T follicular helper cell (primary cell): ENCODE data around the gene ADGRE1.

Experiments
- DNase-seq: peaks from one replicate; pipeline ENCODE4 v3.0.0-alpha.2; 2020; ENCODE audit warnings: low read depth

Gene ADGRE1

GRCh38 chr19:6875218-6875617, 12.2 kb upstream of the ADGRE1 start:
- no peak for DNase-seq

GRCh38 chr19:6876748-6877147, 10.6 kb upstream of the ADGRE1 start:
- DNase-seq: no peak

GRCh38 chr19:6877766-6878165, 9.6 kb upstream of the ADGRE1 start:
- DNase-seq: no peak

GRCh38 chr19:6886277-6886897, 992 bp upstream of the ADGRE1 start:
- no peak for DNase-seq

- DNase-seq: no peak
Observed at GRCh38 chr19:6888967-6889366, 1.6 kb downstream of the ADGRE1 start.

- no peak for DNase-seq
Observed at GRCh38 chr19:6890401-6890913, 3.1 kb downstream of the ADGRE1 start.

GRCh38 chr19:6890938-6891337, 3.6 kb downstream of the ADGRE1 start:
- no peak for DNase-seq

GRCh38 chr19:6891761-6892385, 4.5 kb downstream of the ADGRE1 start:
- no peak for DNase-seq

- DNase-seq: no peak
Observed at GRCh38 chr19:6894313-6894712, 6.9 kb downstream of the ADGRE1 start.

- no peak for DNase-seq
Observed at GRCh38 chr19:6903446-6903845, 16.1 kb downstream of the ADGRE1 start.

- no peak for DNase-seq
Observed at GRCh38 chr19:6906559-6907060, 19.2 kb downstream of the ADGRE1 start.

GRCh38 chr19:6911523-6911922, 24.1 kb downstream of the ADGRE1 start:
- DNase-seq: no peak

- DNase-seq: no peak
Observed at GRCh38 chr19:6914321-6914720, 26.9 kb downstream of the ADGRE1 start.

GRCh38 chr19:6916952-6917351, 29.6 kb downstream of the ADGRE1 start:
- DNase-seq: no peak

GRCh38 chr19:6925386-6925785, 38.0 kb downstream of the ADGRE1 start:
- no peak for DNase-seq

- no peak for DNase-seq
Observed at GRCh38 chr19:6925801-6926751, 38.7 kb downstream of the ADGRE1 start.

GRCh38 chr19:6930190-6930589, 42.8 kb downstream of the ADGRE1 start:
- no peak for DNase-seq

- DNase-seq: no peak
Observed at GRCh38 chr19:6935069-6935468, 47.7 kb downstream of the ADGRE1 start.

GRCh38 chr19:6935618-6936017, 48.2 kb downstream of the ADGRE1 start:
- DNase-seq: no peak

- no peak for DNase-seq
Observed at GRCh38 chr19:6945733-6946132, 58.4 kb downstream of the ADGRE1 start.

GRCh38 chr19:6947745-6948144, 60.4 kb downstream of the ADGRE1 start:
- no peak for DNase-seq

- DNase-seq: no peak
Observed at GRCh38 chr19:6948884-6949283, 61.5 kb downstream of the ADGRE1 start.
